Nephron progenitor cell (in vitro differentiated cells): ENCODE results near the gene TNN.

Source experiments
- DNase-seq: peaks from one replicate; pipeline ENCODE4 v3.0.0; 2021
- H3K27ac Mint-ChIP-seq: 2 replicates; pipeline ENCODE4 v1.8.0; 2021; ENCODE audit warnings: mild to moderate bottlenecking, moderate library complexity, mixed read lengths
- H3K27me3 Mint-ChIP-seq: 2 replicates; pipeline ENCODE4 v1.8.0; 2021; ENCODE audit warnings: mild to moderate bottlenecking, low read depth, mixed read lengths; ENCODE audit not compliant: poor library complexity
- H3K36me3 Mint-ChIP-seq: 2 replicates; pipeline ENCODE4 v1.8.0; 2021; ENCODE audit warnings: low read depth, mixed read lengths
- H3K4me1 Mint-ChIP-seq: 2 replicates; pipeline ENCODE4 v1.8.0; 2021; ENCODE audit warnings: mixed read lengths
- H3K4me3 Mint-ChIP-seq: 2 replicates; pipeline ENCODE4 v1.8.0; 2021; ENCODE audit warnings: mild to moderate bottlenecking, moderate library complexity, mixed read lengths
- H3K9me3 Mint-ChIP-seq: 2 replicates; pipeline ENCODE4 v1.8.0; 2021; ENCODE audit warnings: mild to moderate bottlenecking, moderate library complexity, mixed read lengths
- CTCF ChIP-seq: fragments of 200-600 bp; sonication (generic); IDR thresholded peaks from 2 replicates; pipeline ENCODE4 v1.5.0; 2021; ENCODE audit warnings: antibody characterized with exemption

The TNN gene

GRCh38 chr1:175062339-175062738, 5.3 kb upstream of the TNN start:
- no peak overlapping the region for H3K4me3 Mint-ChIP-seq

GRCh38 chr1:175062858-175063257, 4.8 kb upstream of the TNN start:
- no peak overlapping the region for H3K4me3 Mint-ChIP-seq
- H3K27me3 Mint-ChIP-seq, result peaks cover 13% of the 10 kb centered on the region
- H3K4me1 Mint-ChIP-seq, result peaks cover 5% of the 10 kb centered on the region
- H3K27ac Mint-ChIP-seq, result no peak overlapping the region
- H3K9me3 Mint-ChIP-seq, result peaks cover 4% of the 10 kb centered on the region
- no peak for DNase-seq
- no peaks in the 10 kb centered on the region for H3K36me3 Mint-ChIP-seq
- no peak for TF ChIP-seq CTCF

More at GRCh38 chr1:175062339-175062738, 5.3 kb upstream of the TNN start:
- H3K27me3 Mint-ChIP-seq, result peaks cover 11% of the 10 kb centered on the region
- H3K9me3 Mint-ChIP-seq, result peaks cover 4% of the 10 kb centered on the region
- H3K27ac Mint-ChIP-seq, result no peak overlapping the region
- H3K4me1 Mint-ChIP-seq, result peaks cover 5% of the 10 kb centered on the region
- no peaks in the 10 kb centered on the region for H3K36me3 Mint-ChIP-seq
- TF ChIP-seq CTCF, result no peak
- DNase-seq, result no peak

- no peak for DNase-seq
- H3K9me3 Mint-ChIP-seq, result no peaks in the 10 kb centered on the region
- peaks cover 49% of the 10 kb centered on the region for H3K4me1 Mint-ChIP-seq
- TF ChIP-seq CTCF, result no peak
- peaks cover 13% of the 10 kb centered on the region for H3K27me3 Mint-ChIP-seq
- no peaks in the 10 kb centered on the region for H3K36me3 Mint-ChIP-seq
- H3K27ac Mint-ChIP-seq, result no peak overlapping the region
- no peak overlapping the region for H3K4me3 Mint-ChIP-seq
These were observed 3.2 kb downstream of the TNN start for GRCh38 chr1:175070818-175071217.

- H3K36me3 Mint-ChIP-seq, result no peaks in the 10 kb centered on the region
- no peak for DNase-seq
- peaks cover 15% of the 10 kb centered on the region for H3K27me3 Mint-ChIP-seq
- peak overlapping the region; percentile 45 for H3K27ac Mint-ChIP-seq
- no peak for TF ChIP-seq CTCF
- no peaks in the 10 kb centered on the region for H3K9me3 Mint-ChIP-seq
- H3K4me1 Mint-ChIP-seq, result peaks cover 54% of the 10 kb centered on the region
- peak overlapping the region; percentile 15 for H3K4me3 Mint-ChIP-seq
These were observed 3.8 kb downstream of the TNN start for GRCh38 chr1:175071276-175071943.

GRCh38 chr1:175072099-175072951, 4.7 kb downstream of the TNN start:
- H3K4me1 Mint-ChIP-seq, result peaks cover 49% of the 10 kb centered on the region
- no peaks in the 10 kb centered on the region for H3K9me3 Mint-ChIP-seq
- H3K27ac Mint-ChIP-seq, result peak overlapping the region; percentile 94
- peaks cover 12% of the 10 kb centered on the region for H3K27me3 Mint-ChIP-seq
- peak; percentile 11 for DNase-seq
- no peaks in the 10 kb centered on the region for H3K36me3 Mint-ChIP-seq
- TF ChIP-seq CTCF, result no peak
- peak overlapping the region; percentile 56 for H3K4me3 Mint-ChIP-seq
